Endothelial cell of umbilical vein (primary cell): ENCODE measurements around the gene ANKS1A. TPM values are rescaled to one million over a fixed set of nuclear protein-coding genes. Genes with fewer than 3 reads are reported as not detected.
A peak's percentile ranks its signal among the peaks of the same experiment; 100 is the strongest.

Experiments
- BruUV-seq: library from RNA; stranded (reverse); fragments of 400-500 nt; replicated peaks from 2 replicates; lab custom pipeline; 2021; lab: Mats Ljungman, UMichigan
- CTCF ChIA-PET: fragments of 300-600, 350-600 bp; sonication (Branson Sonifier 250); formaldehyde crosslinking; loops from one replicate; lab custom pipeline; 2021; ENCODE audit warnings: antibody characterized with exemption, inconsistent platforms; lab: Charles Lee
- POLR2A ChIA-PET: fragments of 300-600, 350-600 bp; sonication (Branson Sonifier 250); formaldehyde crosslinking; loops from one replicate; lab custom pipeline; 2021; ENCODE audit warnings: antibody characterized with exemption, inconsistent platforms; lab: Charles Lee
- DNase-seq: peaks from one replicate; pipeline ENCODE4 v3.0.0-alpha.2; 2011; ENCODE audit warnings: low read depth, low spot score
- FAIRE-seq: peaks from 2 replicates; lab custom pipeline; 2011; peaks lifted over from hg19 to GRCh38; lab: Jason Lieb, UNC
- H2AFZ ChIP-seq: 2 replicates; pipeline ENCODE4 v1.6.0; 2012; ENCODE audit warnings: low read depth, low read length, control low read depth, inconsistent platforms
- H3K27ac ChIP-seq: 2 replicates; pipeline ENCODE4 v1.5.1; 2011; ENCODE audit warnings: low read depth, mild to moderate bottlenecking, control low read depth, low read length, moderate library complexity; ENCODE audit not compliant: insufficient read depth
- H3K27me3 ChIP-seq, 2 experiments: 2 replicates each; pipeline versions ENCODE4 v1.6.0 to v1.6.1; 2011; ENCODE audit warnings: low read length in 2 of 2, mixed read lengths in 1 of 2; ENCODE audit not compliant: control insufficient read depth in 2 of 2, insufficient read depth in 2 of 2
- H3K36me3 ChIP-seq, 2 experiments: 2 replicates in 1 of 2; 3 replicates in 1 of 2; pipeline ENCODE4 v1.5.1; 2011; ENCODE audit warnings: low read length in 2 of 2, mild to moderate bottlenecking in 1 of 2, moderate library complexity in 1 of 2; ENCODE audit not compliant: control insufficient read depth in 2 of 2, insufficient read depth in 2 of 2; ENCODE audit errors: extremely low read depth in 1 of 2
- H3K4me1 ChIP-seq: 3 replicates; pipeline ENCODE4 v1.5.1; 2011; ENCODE audit warnings: mild to moderate bottlenecking, low read length; ENCODE audit not compliant: control insufficient read depth, insufficient read depth; ENCODE audit errors: extremely low read depth
- H3K4me2 ChIP-seq: 2 replicates; pipeline ENCODE4 v1.6.1; 2011; ENCODE audit warnings: low read length, control low read depth, mixed read lengths; ENCODE audit not compliant: insufficient read depth
- H3K4me3 ChIP-seq, 3 experiments: fragments of 200-600 bp in 1 of 3; sonication (generic), shearing (Covaris generic) in 1 of 3; replicated peaks in 1 of 3; 2 replicates each; pipeline ENCODE4 v1.5.1; 2011 to 2016; ENCODE audit warnings: control low read depth in 3 of 3, low read length in 3 of 3, mild to moderate bottlenecking in 2 of 3, inconsistent platforms in 1 of 3, low read depth in 1 of 3, moderate library complexity in 1 of 3; ENCODE audit not compliant: insufficient read depth in 1 of 3
- H3K79me2 ChIP-seq: 2 replicates; pipeline ENCODE4 v1.6.0; 2012; ENCODE audit warnings: low read length, inconsistent platforms; ENCODE audit not compliant: control insufficient read depth, insufficient read depth
- H3K9ac ChIP-seq: replicated peaks from 2 replicates; pipeline ENCODE3; 2011; ENCODE audit warnings: low read length, control low read depth; ENCODE audit not compliant: insufficient read depth; ENCODE audit errors: extremely low read depth
- H3K9me1 ChIP-seq: replicated peaks from 3 replicates; pipeline ENCODE4 v1.6.0; 2011; ENCODE audit warnings: mild to moderate bottlenecking, low read length; ENCODE audit not compliant: control insufficient read depth, insufficient read depth; ENCODE audit errors: extremely low read depth
- H3K9me3 ChIP-seq: replicated peaks from 2 replicates; pipeline ENCODE4 v1.5.1; 2012; ENCODE audit warnings: low read length, inconsistent platforms; ENCODE audit not compliant: control insufficient read depth, insufficient read depth
- H4K20me1 ChIP-seq: replicated peaks from 2 replicates; pipeline ENCODE3; 2011; ENCODE audit warnings: mild to moderate bottlenecking, low read length; ENCODE audit not compliant: control insufficient read depth, insufficient read depth; ENCODE audit errors: extremely low read depth
- CTCF ChIP-seq, 2 donors: IDR thresholded peaks; 1 replicate in 1 of 2; 2 replicates in 1 of 2; pipeline ENCODE4 v1.5.1; 2011; ENCODE audit warnings: low read length in 2 of 2, mild to moderate bottlenecking in 2 of 2, moderate library complexity in 2 of 2, control low read depth in 1 of 2, inconsistent platforms in 1 of 2, low read depth in 1 of 2; ENCODE audit not compliant: insufficient read depth in 1 of 2; ENCODE audit errors: extremely low read depth in 1 of 2
- JUN ChIP-seq: IDR thresholded peaks from 2 replicates; pipeline ENCODE4 v1.6.1; 2011; ENCODE audit warnings: borderline replicate concordance, low read depth; ENCODE audit not compliant: insufficient read length, insufficient read depth
- dilution Hi-C: fragments of 300-500 bp; cut with MboI; formaldehyde crosslinking; loops from one replicate; pipeline ENCODE4 v1.15.0; 2019; ENCODE audit warnings: low sequenced_read_pairs; ENCODE audit not compliant: extremely low pct_ligation_motif_present
- intact Hi-C: fragments of 100-400 bp; cut with micrococcal nuclease; formaldehyde crosslinking; loops from one replicate; pipeline ENCODE4 v1.10.0; 2022
- polyA plus RNA-seq, 4 experiments: library from polyadenylated mRNA; depleted of rRNA in 3 of 4; stranded (reverse) in 3 of 4; unstranded in 1 of 4; fragments of >200 nt; gene quantifications; 2 replicates each; pipeline versions ENCODE4 v1.2.1 to v1.2.3, GENCODE V29; 2011 to 2012; ENCODE audit warnings: missing spikeins in 1 of 4
- total RNA-seq: library from RNA; stranded (reverse); gene quantifications from 2 replicates; pipeline ENCODE4 v1.2.3, GENCODE V29; 2021

ANKS1A gene
- total and polyA plus RNA-seq, 2 donors (not counting 3 experiments of a cell fraction or from before 2014, with no cell fraction given): 8.9 to 26.1 TPM

GRCh38 chr6:35034411-35035191, 145.5 kb downstream of the ANKS1A start:
- FAIRE-seq (peak; percentile 80), DNase-seq (peak; percentile 88)
- peak overlapping the region; percentile 8 for H3K9ac ChIP-seq
- peak overlapping the region; percentile 26 for H2AFZ ChIP-seq
- no peaks in the 10 kb centered on the region for H3K79me2 ChIP-seq
- no peaks in the 10 kb centered on the region for H3K36me3 ChIP-seq
- ChIA-PET POLR2A (interaction anchor here (1.0 kb wide), 1 partner anchor 8 kb away, joined by 3 read pairs; no protein-coding TSS in a partner anchor), CTCF (interaction anchor here (0.9 to 1.6 kb wide), 5 partner anchors 13 to 105 kb away, joined by 3 to 7 read pairs (median 4); no protein-coding TSS in a partner anchor)
- no peaks in the 10 kb centered on the region for H3K9me1 ChIP-seq
- peak overlapping the region; percentile 54 for H3K27ac ChIP-seq
- peak overlapping the region; percentile 60 for H3K4me2 ChIP-seq
- no peaks in the 10 kb centered on the region for H3K9me3 ChIP-seq
- no peaks in the 10 kb centered on the region for H4K20me1 ChIP-seq
- no peak overlapping the region for H3K4me3 ChIP-seq
- TSS peak; percentile 65 for BruUV-seq
- intact Hi-C loops: loop anchor here (1.0 kb wide), 2 partner anchors 8 to 10 kb away; no protein-coding TSS in a partner anchor
- TF ChIP-seq CTCF (IDR thresholded peaks at IDR 0.05; ENCODE audit: extremely low read depth in 1 of 2, insufficient read depth in 1 of 2, low read depth in 1 of 2, low read length in 2 of 2): no peak
- peak; percentile 38 for TF ChIP-seq JUN
- H3K4me1 ChIP-seq: peaks cover 26% of the 10 kb centered on the region
- no peaks in the 10 kb centered on the region for H3K27me3 ChIP-seq
- dilution Hi-C loops: no loop called here
